Ishikawa (cell line): ENCODE results near the gene ITIH5.

Experiments
- CEBPB ChIP-seq: IDR thresholded peaks from 2 replicates; pipeline ENCODE4 v1.6.1; 2012
- CREB1 ChIP-seq: IDR thresholded peaks from 2 replicates; pipeline ENCODE4 v1.6.1; 2012; ENCODE audit warnings: low read depth
- EGR1 ChIP-seq: IDR thresholded peaks from 2 replicates; pipeline ENCODE4 v1.6.1; 2012
- EP300 ChIP-seq: IDR thresholded peaks from 2 replicates; pipeline ENCODE4 v1.6.1; 2012; ENCODE audit warnings: borderline replicate concordance
- FOXM1 ChIP-seq: IDR thresholded peaks from 2 replicates; pipeline ENCODE4 v1.6.1; 2012; ENCODE audit warnings: low read depth, borderline replicate concordance
- NFIC ChIP-seq: IDR thresholded peaks from 2 replicates; pipeline ENCODE4 v1.6.1; 2012
- RAD21 ChIP-seq: IDR thresholded peaks from 2 replicates; pipeline ENCODE4 v1.6.1; 2012; ENCODE audit warnings: low read depth
- TAF1 ChIP-seq: IDR thresholded peaks from 2 replicates; pipeline ENCODE4 v1.6.1; 2012; ENCODE audit warnings: low read depth, mild to moderate bottlenecking
- TCF12 ChIP-seq: IDR thresholded peaks from 2 replicates; pipeline ENCODE4 v1.6.1; 2012; ENCODE audit warnings: low read depth
- TEAD4 ChIP-seq: IDR thresholded peaks from 2 replicates; pipeline ENCODE4 v1.6.1; 2012
- YY1 ChIP-seq: IDR thresholded peaks from 2 replicates; pipeline ENCODE4 v1.6.1; 2012; ENCODE audit warnings: low read depth
- ZBTB7A ChIP-seq: IDR thresholded peaks from 2 replicates; pipeline ENCODE4 v1.6.1; 2012; ENCODE audit warnings: low read depth
- TF ChIP-seq, protein P1 (sequence below): IDR thresholded peaks from 2 replicates; pipeline ENCODE4 v1.6.1; 2012
- TF ChIP-seq, protein P2 (sequence below): IDR thresholded peaks from 2 replicates; pipeline ENCODE4 v1.6.1; 2012; ENCODE audit warnings: low read depth, mild to moderate bottlenecking
- TF ChIP-seq, protein P3 (sequence below): IDR thresholded peaks from 2 replicates; pipeline ENCODE4 v1.6.1; 2012

ITIH5 gene

DNA sequence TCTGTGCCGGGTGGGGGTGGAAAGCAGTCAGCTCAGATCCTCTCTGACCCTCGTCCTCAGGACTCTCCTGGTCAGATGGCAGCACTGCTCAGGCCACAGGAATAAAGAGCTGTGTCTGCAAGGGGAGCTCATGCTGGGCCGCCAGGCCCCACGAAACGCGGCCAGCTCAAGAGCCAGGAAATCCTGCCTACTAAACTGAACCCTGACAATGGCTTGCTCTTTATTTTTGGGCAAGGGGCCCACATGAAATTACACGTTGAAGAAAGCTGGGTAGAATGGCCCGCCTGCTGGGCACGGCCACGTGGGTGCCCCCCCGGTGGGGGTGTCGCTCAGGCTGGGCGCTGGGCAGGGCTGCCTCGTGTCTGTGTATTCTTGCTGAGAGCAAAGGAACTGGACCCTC is 103.0 kb downstream of the ITIH5 start:
- TF ChIP-seq, protein P1, sequence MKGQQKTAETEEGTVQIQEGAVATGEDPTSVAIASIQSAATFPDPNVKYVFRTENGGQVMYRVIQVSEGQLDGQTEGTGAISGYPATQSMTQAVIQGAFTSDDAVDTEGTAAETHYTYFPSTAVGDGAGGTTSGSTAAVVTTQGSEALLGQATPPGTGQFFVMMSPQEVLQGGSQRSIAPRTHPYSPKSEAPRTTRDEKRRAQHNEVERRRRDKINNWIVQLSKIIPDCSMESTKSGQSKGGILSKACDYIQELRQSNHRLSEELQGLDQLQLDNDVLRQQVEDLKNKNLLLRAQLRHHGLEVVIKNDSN = peak; percentile 59
- TF ChIP-seq, protein P2, sequence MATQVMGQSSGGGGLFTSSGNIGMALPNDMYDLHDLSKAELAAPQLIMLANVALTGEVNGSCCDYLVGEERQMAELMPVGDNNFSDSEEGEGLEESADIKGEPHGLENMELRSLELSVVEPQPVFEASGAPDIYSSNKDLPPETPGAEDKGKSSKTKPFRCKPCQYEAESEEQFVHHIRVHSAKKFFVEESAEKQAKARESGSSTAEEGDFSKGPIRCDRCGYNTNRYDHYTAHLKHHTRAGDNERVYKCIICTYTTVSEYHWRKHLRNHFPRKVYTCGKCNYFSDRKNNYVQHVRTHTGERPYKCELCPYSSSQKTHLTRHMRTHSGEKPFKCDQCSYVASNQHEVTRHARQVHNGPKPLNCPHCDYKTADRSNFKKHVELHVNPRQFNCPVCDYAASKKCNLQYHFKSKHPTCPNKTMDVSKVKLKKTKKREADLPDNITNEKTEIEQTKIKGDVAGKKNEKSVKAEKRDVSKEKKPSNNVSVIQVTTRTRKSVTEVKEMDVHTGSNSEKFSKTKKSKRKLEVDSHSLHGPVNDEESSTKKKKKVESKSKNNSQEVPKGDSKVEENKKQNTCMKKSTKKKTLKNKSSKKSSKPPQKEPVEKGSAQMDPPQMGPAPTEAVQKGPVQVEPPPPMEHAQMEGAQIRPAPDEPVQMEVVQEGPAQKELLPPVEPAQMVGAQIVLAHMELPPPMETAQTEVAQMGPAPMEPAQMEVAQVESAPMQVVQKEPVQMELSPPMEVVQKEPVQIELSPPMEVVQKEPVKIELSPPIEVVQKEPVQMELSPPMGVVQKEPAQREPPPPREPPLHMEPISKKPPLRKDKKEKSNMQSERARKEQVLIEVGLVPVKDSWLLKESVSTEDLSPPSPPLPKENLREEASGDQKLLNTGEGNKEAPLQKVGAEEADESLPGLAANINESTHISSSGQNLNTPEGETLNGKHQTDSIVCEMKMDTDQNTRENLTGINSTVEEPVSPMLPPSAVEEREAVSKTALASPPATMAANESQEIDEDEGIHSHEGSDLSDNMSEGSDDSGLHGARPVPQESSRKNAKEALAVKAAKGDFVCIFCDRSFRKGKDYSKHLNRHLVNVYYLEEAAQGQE = no peak
- TF ChIP-seq, protein P3, sequence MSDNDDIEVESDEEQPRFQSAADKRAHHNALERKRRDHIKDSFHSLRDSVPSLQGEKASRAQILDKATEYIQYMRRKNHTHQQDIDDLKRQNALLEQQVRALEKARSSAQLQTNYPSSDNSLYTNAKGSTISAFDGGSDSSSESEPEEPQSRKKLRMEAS = peak; percentile 50; the same call in 1 of the 2 replicates
- TF ChIP-seq TCF12 = no peak
- TF ChIP-seq FOXM1 = no peak
- no peak for TF ChIP-seq TEAD4
- peak; percentile 52 for TF ChIP-seq NFIC
- 0 out of 2 replicates have a peak, but pooled peaks have one; percentile 13 for TF ChIP-seq EP300
- TF ChIP-seq CEBPB = no peak

DNA sequence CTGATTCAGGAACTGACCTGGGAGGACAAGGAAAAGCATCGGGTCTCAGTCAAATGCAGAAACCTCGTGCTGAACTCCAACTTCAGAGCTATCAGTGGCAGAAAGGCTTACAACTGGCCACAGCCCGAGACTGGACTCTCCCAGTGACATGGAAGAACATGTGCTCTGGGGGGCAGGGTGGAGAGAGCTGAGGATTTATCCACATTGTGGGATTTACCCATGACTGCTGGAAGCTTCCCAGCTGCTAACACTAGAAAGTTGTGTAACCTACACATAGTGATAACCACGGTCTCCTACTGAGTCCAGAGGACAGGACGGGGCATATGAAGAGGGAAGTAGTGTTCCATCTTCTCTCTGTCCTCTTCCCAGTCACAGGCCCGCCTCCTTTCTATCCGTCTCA is 103.4 kb downstream of the ITIH5 start:
- TF ChIP-seq TCF12 (no peak), CEBPB (no peak), EP300 (no peak), EGR1 (no peak), FOXM1 (no peak), ZBTB7A (no peak)

DNA sequence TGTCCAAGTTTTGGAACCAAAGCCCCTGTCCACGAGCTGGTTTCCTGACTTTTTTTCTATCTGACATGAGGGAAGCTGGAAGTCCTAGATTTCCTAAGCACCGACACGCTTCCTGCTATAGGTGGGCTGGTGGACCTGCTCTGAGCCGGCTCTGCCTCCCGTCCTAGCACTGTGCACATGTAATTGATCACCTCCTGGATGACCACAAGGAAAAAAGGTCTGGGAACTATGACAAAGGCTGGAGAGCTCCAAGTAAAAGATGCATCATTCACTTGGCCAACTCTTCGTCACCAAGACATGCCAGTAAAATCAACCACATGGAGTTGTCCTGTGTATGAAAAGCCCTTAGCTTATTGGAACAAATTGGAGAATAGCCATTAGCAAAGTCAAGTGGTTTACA is 104.8 kb downstream of the ITIH5 start:
- TF ChIP-seq CREB1 (no peak), TCF12 (no peak), YY1 (no peak), TAF1 (no peak), FOXM1 (no peak), NFIC (no peak), RAD21 (no peak), CEBPB (no peak), EP300 (no peak), EGR1 (no peak), ZBTB7A (no peak)
- TF ChIP-seq, protein P1 = no peak
- TF ChIP-seq, protein P2 = no peak
- TF ChIP-seq, protein P3 = no peak

DNA sequence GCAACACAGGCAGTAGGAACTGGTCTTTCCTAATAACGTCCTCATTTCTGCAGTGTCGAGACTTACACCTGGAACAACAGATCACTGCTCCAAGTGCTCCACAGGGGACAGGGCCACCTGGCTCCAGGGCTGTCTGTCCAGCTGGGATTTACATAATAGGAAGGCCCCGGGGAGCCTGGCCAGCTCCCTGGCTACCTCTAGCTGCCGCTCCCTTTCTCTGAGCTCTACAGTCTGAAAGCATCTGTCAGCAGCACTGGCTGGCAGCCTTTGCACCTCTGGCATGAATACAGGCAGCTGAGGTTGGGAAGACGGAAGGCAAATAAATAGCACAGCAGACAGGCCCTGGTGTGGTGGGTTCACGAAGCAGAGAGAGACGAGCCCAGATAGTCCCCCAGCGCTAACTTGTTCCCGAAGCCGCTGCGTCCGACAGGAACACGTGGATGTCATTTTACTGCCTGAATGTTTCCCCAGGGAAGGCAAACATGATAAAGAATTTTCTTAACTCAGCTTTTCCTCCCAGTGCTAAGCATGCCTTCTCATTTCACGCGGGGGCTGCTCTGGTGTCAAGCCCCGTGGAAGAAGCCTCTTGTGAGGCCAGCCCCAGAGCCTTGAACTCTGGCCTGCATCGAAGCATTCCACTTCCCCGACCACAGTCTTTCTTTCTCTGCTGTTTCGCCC is 105.4 kb downstream of the ITIH5 start:
- TF ChIP-seq TCF12 (peak; percentile 94), NFIC (peak; percentile 81), YY1 (no peak), TAF1 (no peak), EP300 (peak; percentile 80), FOXM1 (peak; percentile 46; the same call in 1 of the 2 replicates), TEAD4 (peak; percentile 31; the same call in 1 of the 2 replicates), RAD21 (no peak), EGR1 (no peak), ZBTB7A (no peak), CEBPB (peak; percentile 56; the same call in 1 of the 2 replicates), CREB1 (no peak)
- TF ChIP-seq, protein P2 = no peak
- TF ChIP-seq, protein P3 = peak; percentile 36; the same call in 1 of the 2 replicates
- TF ChIP-seq, protein P1 = no peak
